Transverse colon (tissue), 4 donors: Measurements from ENCODE around the gene PPARD. TPM values are rescaled to one million over a fixed set of nuclear protein-coding genes. Genes with fewer than 3 reads are reported as not detected.

Source experiments
- DNase-seq: peaks from one replicate; pipeline ENCODE4 v3.0.0-alpha.2; 2019
- H3K27ac ChIP-seq, 4 donors: fragments of 200-600 bp; sonication (generic); 2 replicates each; pipeline ENCODE4 v1.5.1; 2016 to 2018; ENCODE audit warnings: inconsistent platforms in 4 of 4
- H3K27me3 ChIP-seq: fragments of 200-600 bp; sonication (generic); 2 replicates; pipeline ENCODE4 v1.5.1; 2017; ENCODE audit warnings: inconsistent platforms
- H3K36me3 ChIP-seq, 4 donors: fragments of 200-600 bp; sonication (generic); 2 replicates each; pipeline ENCODE4 v1.5.1; 2017 to 2019; ENCODE audit warnings: inconsistent platforms in 4 of 4
- H3K4me1 ChIP-seq, 4 donors: fragments of 200-600 bp; sonication (generic); 2 replicates each; pipeline ENCODE4 v1.5.1; 2017 to 2020; ENCODE audit warnings: inconsistent platforms in 4 of 4
- H3K4me3 ChIP-seq, 4 donors: fragments of 200-600 bp; sonication (generic); 1 replicate in 1 of 4; 2 replicates in 3 of 4; pipeline versions ENCODE4 v1.5.1 to v1.6.1; 2017 to 2019; ENCODE audit warnings: inconsistent platforms in 4 of 4
- H3K9me3 ChIP-seq, 2 donors: fragments of 200-600 bp; sonication (generic); 2 replicates each; pipeline ENCODE4 v1.5.1; 2017 to 2019; ENCODE audit warnings: inconsistent platforms in 2 of 2
- EP300 ChIP-seq: sonication (generic); formaldehyde crosslinking; IDR thresholded peaks from one replicate; pipeline ENCODE4 v1.6.1; 2017; ENCODE audit warnings: antibody characterized with exemption, low read depth
- POLR2A ChIP-seq: fragments of 450-650 bp; IDR thresholded peaks from one replicate; pipeline ENCODE4 v1.6.1; 2016; ENCODE audit warnings: antibody characterized with exemption, mild to moderate bottlenecking, moderate library complexity
- POLR2AphosphoS5 ChIP-seq, 3 donors: sonication (generic); formaldehyde crosslinking; IDR thresholded peaks; one replicate each; pipeline ENCODE4 v1.6.1; 2016; ENCODE audit warnings: antibody characterized with exemption in 3 of 3
- WGBS, 2 donors: methylation state at CpG; one replicate each; pipeline ENCODE4 v1.1.5; 2018; ENCODE audit warnings: low coverage in 1 of 2; 5-methylcytosine and 5-hydroxymethylcytosine counted together
- in situ Hi-C, 4 donors: fragments of 200-750 bp; cut with MboI; loops; one replicate each; pipeline versions ENCODE4 v1.15.0 to v1.15.1; 2017; ENCODE audit warnings: low sequenced_read_pairs in 3 of 4, low pct_ligation_motif_present in 1 of 4, low pct_unique_long_range_greater_than_20kb in 1 of 4
- intact Hi-C: fragments of 100-400 bp; cut with DNase I; formaldehyde crosslinking; loops from one replicate; pipeline ENCODE4 v1.15.1; 2023; ENCODE audit warnings: low total_unique reads
- total RNA-seq, 4 donors: library from RNA; depleted of rRNA; stranded (reverse); fragments of >200 nt; gene quantifications; one replicate each; pipeline ENCODE4 v1.1.0, GENCODE V29; 2016
- TF ChIP-seq, protein P1 (sequence below), 5 experiments: fragments of 200-600 bp in 3 of 5; fragments of 450-650 bp in 2 of 5; sonication (generic) in 3 of 5; IDR thresholded peaks; 1 replicate in 2 of 5; 2 replicates in 3 of 5; pipeline ENCODE4 v1.5.1; 2016 to 2017; ENCODE audit warnings: antibody characterized with exemption in 5 of 5, inconsistent platforms in 3 of 5, mild to moderate bottlenecking in 2 of 5, moderate library complexity in 1 of 5

The PPARD gene
- total RNA-seq, 4 donors from 2014 or later = 19.8 to 110 (median 29.3) TPM

GRCh38 chr6:35310265-35310831 is 32.0 kb upstream of the PPARD start:
- intact Hi-C loops (no loop called here), in situ Hi-C loops (loop anchor here in 1 of 4 donors (25.0 kb wide), 1 partner anchor 127 kb away; no protein-coding TSS in a partner anchor)
- H3K4me3 ChIP-seq = no peak overlapping the region
- H3K9me3 ChIP-seq = no peaks in the 10 kb centered on the region
- no peaks in the 10 kb centered on the region for H3K36me3 ChIP-seq
- DNase-seq = no peak
- TF ChIP-seq, protein P1, sequence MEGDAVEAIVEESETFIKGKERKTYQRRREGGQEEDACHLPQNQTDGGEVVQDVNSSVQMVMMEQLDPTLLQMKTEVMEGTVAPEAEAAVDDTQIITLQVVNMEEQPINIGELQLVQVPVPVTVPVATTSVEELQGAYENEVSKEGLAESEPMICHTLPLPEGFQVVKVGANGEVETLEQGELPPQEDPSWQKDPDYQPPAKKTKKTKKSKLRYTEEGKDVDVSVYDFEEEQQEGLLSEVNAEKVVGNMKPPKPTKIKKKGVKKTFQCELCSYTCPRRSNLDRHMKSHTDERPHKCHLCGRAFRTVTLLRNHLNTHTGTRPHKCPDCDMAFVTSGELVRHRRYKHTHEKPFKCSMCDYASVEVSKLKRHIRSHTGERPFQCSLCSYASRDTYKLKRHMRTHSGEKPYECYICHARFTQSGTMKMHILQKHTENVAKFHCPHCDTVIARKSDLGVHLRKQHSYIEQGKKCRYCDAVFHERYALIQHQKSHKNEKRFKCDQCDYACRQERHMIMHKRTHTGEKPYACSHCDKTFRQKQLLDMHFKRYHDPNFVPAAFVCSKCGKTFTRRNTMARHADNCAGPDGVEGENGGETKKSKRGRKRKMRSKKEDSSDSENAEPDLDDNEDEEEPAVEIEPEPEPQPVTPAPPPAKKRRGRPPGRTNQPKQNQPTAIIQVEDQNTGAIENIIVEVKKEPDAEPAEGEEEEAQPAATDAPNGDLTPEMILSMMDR (IDR thresholded peaks at IDR 0.05) = no peak
- TF ChIP-seq POLR2A (no peak), EP300 (no peak), POLR2AphosphoS5 (IDR thresholded peaks at IDR 0.05) (no peak)
- H3K4me1 ChIP-seq = peaks cover 0 to 29% (median 0%) of the 10 kb centered on the region in 4 donors
- WGBS, 2 donors = 82 to 83% methylated on average over 4 to 6 of the region's 6 CpGs
- no peaks in the 10 kb centered on the region for H3K27me3 ChIP-seq
- H3K27ac ChIP-seq = peak overlapping the region in 2 of 4 donors; percentile 12 to 70

GRCh38 chr6:35311390-35312075 is 30.8 kb upstream of the PPARD start:
- TF ChIP-seq, protein P1 (IDR thresholded peaks at IDR 0.05) = no peak
- TF ChIP-seq POLR2A (no peak), POLR2AphosphoS5 (IDR thresholded peaks at IDR 0.05) (no peak), EP300 (no peak)
- H3K4me3 ChIP-seq = peak overlapping the region in 1 of 4 donors; percentile 13
- in situ Hi-C loops = loop anchor here in 1 of 4 donors (25.0 kb wide), 1 partner anchor 126 kb away; no protein-coding TSS in a partner anchor
- H3K9me3 ChIP-seq = no peaks in the 10 kb centered on the region
- peak overlapping the region; percentile 40 to 70 (median 48) for H3K27ac ChIP-seq
- WGBS, 2 donors = 60% methylated on average over 6 of the region's 6 CpGs; no CpG with 5 or more reads in 1 of the 2 donors
- DNase-seq = peak; percentile 43
- H3K4me1 ChIP-seq = peaks cover 0 to 29% (median 0%) of the 10 kb centered on the region in 4 donors
- intact Hi-C loops = no loop called here
- no peaks in the 10 kb centered on the region for H3K36me3 ChIP-seq
- H3K27me3 ChIP-seq = no peaks in the 10 kb centered on the region

DNA sequence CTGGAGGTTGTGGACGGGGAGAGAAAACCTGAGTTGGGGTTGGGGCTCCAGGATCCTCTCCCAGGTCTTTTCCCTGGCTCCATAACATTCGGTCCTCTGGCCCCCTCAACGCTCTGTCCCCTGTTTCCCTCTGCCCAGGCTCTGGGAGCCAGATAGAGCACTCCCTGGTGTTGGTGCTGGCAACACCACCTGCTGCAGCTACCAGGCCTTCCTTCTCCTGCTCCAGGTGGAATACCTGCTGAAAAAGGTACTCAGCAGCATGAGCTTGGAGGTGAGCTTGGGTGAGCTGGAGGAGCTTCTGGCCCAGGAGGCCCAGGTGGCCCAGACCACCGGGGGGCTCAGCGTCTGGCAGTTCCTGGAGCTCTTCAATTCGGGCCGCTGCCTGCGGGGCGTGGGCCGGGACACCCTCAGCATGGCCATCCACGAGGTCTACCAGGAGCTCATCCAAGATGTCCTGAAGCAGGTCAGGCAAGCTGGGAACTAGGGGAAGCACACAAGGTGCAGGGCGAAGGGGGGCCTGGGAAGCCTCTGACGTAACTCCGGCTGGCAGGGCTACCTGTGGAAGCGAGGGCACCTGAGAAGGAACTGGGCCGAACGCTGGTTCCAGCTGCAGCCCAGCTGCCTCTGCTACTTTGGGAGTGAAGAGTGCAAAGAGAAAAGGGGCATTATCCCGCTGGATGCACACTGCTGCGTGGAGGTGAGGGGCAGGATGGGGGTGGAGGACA is 30.1 kb upstream of the PPARD start:
- H3K27ac ChIP-seq = peak overlapping the region; percentile 40 to 70 (median 48)
- no peak for TF ChIP-seq EP300
- TF ChIP-seq, protein P1 (IDR thresholded peaks at IDR 0.05) = no peak
- TF ChIP-seq POLR2A = no peak
- no peaks in the 10 kb centered on the region for H3K9me3 ChIP-seq
- peak overlapping the region in 1 of 4 donors; percentile 13 for H3K4me3 ChIP-seq
- H3K36me3 ChIP-seq = no peaks in the 10 kb centered on the region
- intact Hi-C loops = no loop called here
- 93 to 95% methylated on average over 4 to 19 of the region's 19 CpGs for WGBS, 2 donors
- no peak for DNase-seq
- H3K4me1 ChIP-seq = peaks cover 0 to 29% (median 0%) of the 10 kb centered on the region in 4 donors
- in situ Hi-C loops = loop anchor here in 1 of 4 donors (25.0 kb wide), 1 partner anchor 125 kb away; no protein-coding TSS in a partner anchor
- no peaks in the 10 kb centered on the region for H3K27me3 ChIP-seq

DNA sequence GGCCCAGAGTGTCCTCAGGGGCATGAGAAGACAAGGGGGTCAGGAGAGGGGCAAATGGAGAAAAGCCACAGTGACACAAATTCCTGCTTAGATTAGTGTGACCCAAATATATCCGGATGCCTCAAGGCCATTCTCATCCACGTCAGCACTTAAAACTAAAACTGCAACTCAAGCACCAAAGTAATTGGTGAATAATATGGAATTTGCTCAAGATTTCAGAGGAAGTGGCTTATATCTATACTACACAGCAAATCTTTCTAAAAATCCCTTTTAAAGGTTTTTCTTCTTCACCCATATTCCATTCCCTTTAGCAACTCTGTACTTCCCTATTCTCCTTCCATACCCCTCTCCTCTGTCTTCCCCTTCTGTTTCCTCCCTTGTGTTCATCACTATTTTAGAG is 29.6 kb upstream of the PPARD start:
- Histone ChIP-seq H3K27me3 (no peaks in the 10 kb centered on the region), H3K27ac (peak overlapping the region in 3 of 4 donors; percentile 40 to 70 (median 40)), H3K4me1 (peaks cover 0 to 33% (median 3%) of the 10 kb centered on the region in 4 donors), H3K4me3 (no peak overlapping the region), H3K36me3 (no peaks in the 10 kb centered on the region), H3K9me3 (no peaks in the 10 kb centered on the region)
- intact Hi-C loops = no loop called here
- 73 to 81% methylated on average over 2 of the region's 2 CpGs for WGBS, 2 donors
- in situ Hi-C loops = loop anchor here in 1 of 4 donors (25.0 kb wide), 1 partner anchor 124 kb away; no protein-coding TSS in a partner anchor
- no peak for TF ChIP-seq POLR2AphosphoS5 (IDR thresholded peaks at IDR 0.05)
- TF ChIP-seq POLR2A = no peak
- TF ChIP-seq, protein P1 (IDR thresholded peaks at IDR 0.05) = no peak
- no peak for TF ChIP-seq EP300
- no peak for DNase-seq
